GM19099 (cell line): ENCODE results near the gene RANBP17.

Experiments
- POLR2A ChIP-seq: IDR thresholded peaks from 3 replicates; pipeline ENCODE4 v1.6.1; 2011; ENCODE audit warnings: low read depth; ENCODE audit not compliant: insufficient read length; ENCODE audit errors: extremely low read depth

Gene RANBP17

GRCh38 chr5:171268700-171269620, 407.1 kb downstream of the RANBP17 start:
- no peak for TF ChIP-seq POLR2A

GRCh38 chr5:171269717-171270116, 407.9 kb downstream of the RANBP17 start:
- no peak for TF ChIP-seq POLR2A

DNA sequence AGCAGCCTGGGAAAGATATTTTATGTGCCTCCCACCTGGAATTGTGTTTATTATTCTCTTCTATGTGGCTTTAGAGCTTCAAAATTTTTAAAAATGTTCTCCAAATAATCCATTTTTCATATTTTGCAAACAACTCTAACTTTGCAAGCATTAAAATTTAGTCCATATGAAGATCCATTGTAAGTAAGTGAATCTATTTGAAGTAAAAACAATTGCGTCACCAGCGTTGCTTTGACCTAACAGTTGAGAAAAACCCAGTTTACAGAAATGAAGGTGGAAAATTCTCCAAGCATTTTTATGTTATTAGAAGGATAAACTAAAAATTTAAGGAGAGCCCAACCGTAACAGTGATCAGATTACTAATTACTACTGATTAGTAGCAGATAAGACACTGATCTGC, 408.3 kb downstream of the RANBP17 start:
- TF ChIP-seq POLR2A: no peak

- no peak for TF ChIP-seq POLR2A
Observed at GRCh38 chr5:171271798-171272197, 410.0 kb downstream of the RANBP17 start.

DNA sequence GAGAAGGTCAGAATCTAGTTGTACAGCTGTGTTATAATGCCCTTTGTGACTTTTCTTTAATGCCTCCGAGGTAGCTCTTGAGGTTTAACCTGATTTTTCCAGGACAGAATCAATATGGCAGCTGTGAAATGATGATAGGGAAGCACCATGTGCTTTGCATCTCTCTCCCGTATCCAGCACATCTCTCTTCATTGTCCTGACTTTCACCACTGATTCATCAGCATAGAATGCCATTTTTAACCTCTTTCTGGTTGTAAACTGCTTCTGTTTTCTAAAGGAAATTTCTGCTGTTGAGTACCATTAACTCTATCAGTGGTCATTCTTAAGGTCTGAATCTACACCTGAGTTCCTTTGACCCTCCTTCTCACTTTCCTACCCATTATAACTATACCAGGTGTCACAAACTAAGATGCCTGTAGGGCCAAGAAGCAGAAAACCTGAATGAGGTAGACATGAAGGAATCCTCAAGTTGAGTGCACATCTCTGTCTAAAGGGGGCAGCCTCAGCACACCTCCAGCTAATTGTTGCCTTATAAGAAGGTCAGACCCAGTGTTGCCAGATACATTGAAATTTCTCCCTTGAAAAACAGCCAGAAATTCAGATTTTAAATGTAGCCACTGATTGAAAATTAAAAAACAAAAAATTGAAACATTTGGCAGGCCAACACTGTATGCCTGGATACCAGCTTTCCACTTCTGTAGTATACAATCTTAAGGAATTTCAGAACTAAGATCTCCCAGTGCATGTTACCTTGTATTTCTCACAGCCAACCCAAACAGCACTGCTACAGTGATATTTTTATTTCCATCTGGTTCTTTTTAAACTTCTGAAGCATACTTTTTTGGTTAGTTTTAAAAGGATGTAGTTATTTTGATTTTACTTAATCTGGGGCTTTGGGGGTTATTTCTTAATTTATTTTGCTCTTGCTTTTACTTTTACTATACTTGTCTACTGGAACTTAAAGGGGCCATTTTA, 411.5 kb downstream of the RANBP17 start:
- no peak for TF ChIP-seq POLR2A

- no peak for TF ChIP-seq POLR2A
Observed at GRCh38 chr5:171275841-171276544, 414.2 kb downstream of the RANBP17 start.

DNA sequence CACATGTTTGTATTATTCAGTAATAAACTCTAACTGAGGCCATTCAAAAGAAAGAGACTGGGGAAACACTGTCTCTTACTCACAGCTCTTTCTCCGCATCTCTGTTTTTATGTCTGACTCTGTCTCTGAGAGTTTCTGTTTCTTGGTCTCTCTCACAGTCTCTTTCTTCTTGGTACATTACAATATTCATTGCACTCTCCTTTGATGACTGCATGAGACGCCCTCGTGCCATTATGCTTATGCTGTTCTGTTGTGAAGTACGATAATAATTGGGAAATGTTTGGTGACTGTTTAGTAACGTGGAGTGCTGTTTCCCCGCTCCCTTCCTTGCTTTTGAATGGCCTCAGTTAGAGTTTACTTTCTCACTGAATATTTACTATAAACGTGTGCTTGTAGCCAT, 421.9 kb downstream of the RANBP17 start:
- TF ChIP-seq POLR2A: no peak

GRCh38 chr5:171285465-171285864, 423.6 kb downstream of the RANBP17 start:
- TF ChIP-seq POLR2A: no peak

DNA sequence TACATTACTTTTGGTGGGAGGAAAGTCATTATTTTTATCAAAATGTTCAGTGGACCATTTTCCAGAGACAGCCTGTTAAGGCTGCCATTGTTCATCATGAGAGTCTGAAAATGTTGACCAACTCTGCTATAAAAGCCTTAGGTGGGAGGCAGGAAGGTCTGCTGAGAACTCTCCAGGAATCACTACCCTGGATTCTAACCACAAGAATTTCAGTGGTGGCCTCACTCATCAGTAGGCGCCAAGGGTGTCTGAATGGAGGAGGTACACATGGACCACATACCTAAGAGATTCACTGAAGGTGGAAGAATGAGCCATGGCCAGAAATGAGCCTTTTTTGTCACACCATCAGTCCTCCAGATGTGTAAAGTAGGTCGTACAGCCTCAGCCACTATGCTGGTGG, 426.2 kb downstream of the RANBP17 start:
- no peak for TF ChIP-seq POLR2A

- TF ChIP-seq POLR2A: no peak
Observed at GRCh38 chr5:171291371-171291770, 429.6 kb downstream of the RANBP17 start.

GRCh38 chr5:171295299-171295698, 433.5 kb downstream of the RANBP17 start:
- TF ChIP-seq POLR2A: no peak

- TF ChIP-seq POLR2A: no peak
Observed at GRCh38 chr5:171295801-171296200, 434.0 kb downstream of the RANBP17 start.

DNA sequence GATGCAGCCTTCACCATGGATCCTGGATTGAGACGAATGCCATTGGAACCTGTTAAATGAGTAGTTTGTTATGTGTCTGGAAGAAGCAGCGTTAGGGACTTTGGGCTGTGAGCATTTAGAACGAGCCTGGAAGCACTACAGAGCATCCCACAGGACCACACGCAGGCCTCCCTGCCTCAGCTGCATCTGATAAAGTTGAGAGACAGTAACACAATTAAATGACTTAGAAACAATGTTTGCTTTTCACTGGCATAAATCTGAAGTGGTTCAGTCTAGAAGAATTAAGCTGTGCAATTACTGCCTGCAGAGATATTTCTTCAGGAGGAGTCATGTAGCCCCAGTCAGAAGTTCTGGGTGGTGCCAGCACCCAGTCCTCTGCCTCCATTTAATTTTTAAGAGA, 437.4 kb downstream of the RANBP17 start:
- TF ChIP-seq POLR2A: no peak

DNA sequence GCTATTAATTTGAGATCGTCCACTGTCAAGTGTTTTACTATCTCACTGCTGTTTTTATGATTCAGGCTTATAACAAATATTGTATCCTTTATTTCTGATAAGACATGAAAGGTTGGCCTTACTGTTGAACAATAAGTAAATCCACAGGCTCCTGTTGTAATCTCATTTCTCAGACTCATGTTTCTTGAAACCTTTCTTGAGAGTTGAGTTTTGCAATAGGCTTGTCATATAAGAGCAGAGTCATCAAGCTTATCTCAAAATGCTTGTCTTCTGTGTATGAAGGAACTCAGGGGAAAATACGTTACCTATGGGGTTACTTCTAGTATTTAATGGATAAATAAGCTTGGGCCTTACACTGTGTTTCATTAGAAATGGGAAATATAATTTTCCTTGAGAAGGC, 438.0 kb downstream of the RANBP17 start:
- TF ChIP-seq POLR2A: no peak

- TF ChIP-seq POLR2A: no peak
Observed at GRCh38 chr5:171300358-171300757, 438.5 kb downstream of the RANBP17 start.
